Astrocyte of the hippocampus (primary cell): ENCODE measurements around the gene NTRK3.

Experiments used
- DNase-seq: peaks from one replicate; pipeline ENCODE4 v3.0.0; 2011; ENCODE audit warnings: low read depth, low spot score

NTRK3 gene

DNA sequence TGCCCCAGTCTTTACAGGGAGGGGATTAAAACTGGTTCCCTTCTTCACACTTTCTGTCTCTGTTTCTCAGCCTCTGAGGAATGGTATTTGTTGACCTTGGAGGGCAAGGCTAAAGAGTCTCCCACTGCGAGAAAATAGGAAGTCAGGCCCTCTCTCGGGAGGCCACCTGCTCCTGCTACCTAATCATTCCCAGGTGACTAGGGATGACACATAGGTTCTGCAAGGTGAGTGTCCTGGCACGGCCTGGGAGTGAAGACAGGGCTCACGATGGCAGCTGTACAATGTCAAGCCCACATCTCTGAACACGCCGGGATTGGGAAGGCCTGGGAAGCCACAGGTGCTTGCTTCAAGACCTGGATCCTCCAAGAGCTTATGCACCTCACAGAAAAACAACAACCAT is 314.2 kb downstream of the NTRK3 start:
- no peak for DNase-seq

DNA sequence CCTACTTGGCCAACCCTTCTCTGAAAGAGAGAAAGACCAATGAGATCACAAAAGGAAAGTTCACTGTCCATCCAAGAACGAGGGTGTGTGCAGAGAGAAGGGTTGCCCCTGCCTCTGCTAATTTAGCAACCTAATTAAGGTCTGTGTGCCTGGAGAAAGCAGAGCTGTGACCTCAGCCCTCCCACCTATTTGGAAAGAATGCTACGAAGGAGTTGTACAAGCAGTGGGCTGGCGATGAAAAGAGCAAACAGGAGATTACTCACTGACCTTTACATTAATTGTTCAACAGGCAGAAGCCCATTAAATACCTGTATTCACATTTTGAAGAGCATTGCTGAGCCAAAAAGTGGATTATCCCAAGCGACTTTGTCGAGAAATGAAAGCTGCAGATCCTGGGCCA is 314.9 kb downstream of the NTRK3 start:
- DNase-seq = peak; percentile 26

DNA sequence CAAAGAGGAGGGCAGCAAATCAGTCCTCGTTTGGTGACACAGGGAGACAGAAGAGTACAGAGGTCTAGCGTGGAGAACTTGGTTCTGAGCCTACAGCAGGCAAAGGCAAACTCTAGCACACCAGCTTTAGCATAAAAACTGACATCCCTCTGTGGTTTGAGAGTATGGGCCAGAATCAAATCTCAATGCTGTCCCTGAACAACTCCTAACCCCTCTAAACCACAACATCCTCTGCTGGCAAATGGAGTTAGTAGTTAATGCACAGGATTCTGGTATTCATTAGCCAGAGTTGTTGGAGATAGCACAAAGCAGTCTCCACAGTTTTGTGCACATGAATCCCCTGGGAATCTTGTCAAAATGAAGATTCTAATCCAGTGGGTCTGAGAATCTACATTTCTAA is 315.8 kb downstream of the NTRK3 start:
- DNase-seq = peak; percentile 26

DNA sequence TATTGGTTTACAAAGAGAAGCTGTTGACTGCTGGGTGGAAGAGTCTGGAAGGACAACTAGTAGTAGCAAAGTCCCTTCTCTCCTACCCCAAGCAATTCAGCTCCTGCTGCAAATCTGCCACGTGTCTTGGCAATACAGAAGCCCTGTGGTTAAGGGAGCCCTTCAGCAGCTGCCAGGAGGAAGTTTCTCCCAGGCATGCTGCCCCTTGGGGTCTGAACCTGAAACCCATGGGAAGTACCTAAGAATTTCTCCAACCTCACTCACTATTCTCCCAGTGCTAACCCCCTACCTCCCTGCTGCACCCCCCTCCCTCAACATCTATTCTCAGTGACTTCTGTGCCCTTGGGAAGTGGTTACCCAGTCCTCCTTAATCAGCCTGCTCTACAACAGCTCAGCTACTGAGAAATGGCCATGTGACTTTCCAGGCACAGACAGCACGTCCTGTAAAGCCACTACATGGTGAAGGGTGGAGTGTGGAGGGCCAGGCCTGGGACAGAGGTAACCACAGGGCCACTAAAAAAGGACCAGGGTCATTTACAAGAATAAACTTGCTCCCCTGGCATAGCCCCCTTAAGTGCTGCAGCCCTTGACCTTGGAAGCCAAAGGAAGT is 316.6 kb downstream of the NTRK3 start:
- peak; percentile 12 for DNase-seq

DNA sequence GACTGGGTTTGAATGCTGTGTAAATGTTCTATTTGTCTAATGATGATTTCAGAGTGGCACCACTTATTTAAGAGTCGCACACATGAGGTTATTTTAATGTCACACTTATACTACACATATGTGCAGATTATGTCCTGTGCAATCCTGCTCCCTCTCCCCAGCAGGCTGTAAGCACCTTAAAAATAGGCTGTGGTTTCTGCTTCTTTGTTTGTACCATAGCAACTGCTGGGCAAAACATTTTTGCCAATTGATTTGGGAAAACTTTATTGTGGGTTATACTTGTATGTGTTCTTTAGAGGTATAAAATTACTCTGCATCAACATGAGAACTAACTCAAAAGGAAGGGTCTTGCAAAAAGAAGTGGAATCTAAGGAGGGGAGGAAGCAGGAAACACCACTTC is 318.5 kb downstream of the NTRK3 start:
- DNase-seq = peak; percentile 37

DNA sequence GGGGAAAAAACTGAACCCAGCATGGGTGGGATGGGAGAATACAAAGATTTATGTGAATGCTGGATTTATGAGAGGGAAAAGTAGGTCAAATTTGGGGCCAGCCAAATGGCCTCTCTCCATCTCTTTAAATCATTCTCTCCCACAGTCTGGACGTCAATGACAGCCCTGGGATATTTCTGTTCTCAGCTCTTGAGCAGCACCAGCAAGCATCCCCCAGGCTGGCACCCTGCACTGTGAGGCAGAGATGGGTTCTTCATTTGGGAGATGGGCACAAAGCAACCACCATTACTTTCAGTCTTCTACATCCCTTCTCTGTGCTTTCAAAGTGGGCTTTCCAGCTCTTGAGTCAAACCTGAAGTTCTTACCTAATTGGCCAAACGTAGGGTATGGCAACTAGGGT is 321.0 kb downstream of the NTRK3 start:
- DNase-seq = no peak

DNA sequence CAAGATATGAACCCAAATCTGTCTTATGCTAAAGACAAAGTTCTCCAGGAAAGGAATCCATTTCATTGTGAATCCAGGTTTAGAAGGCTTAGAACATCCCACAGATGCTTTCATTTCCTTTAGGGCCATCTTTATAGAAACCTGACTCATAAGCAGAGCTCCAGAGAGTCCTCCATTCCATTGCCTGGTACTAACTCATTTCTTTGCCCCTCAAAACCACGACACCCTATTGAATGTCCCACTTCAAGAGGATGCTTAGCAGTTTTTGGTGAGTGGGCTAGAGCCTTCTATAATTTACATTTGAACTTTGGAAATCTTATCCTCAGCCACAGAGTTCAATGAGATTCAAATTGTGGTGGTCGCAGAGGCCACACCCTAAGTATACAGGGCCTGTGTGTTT is 325.0 kb downstream of the NTRK3 start:
- DNase-seq = no peak

DNA sequence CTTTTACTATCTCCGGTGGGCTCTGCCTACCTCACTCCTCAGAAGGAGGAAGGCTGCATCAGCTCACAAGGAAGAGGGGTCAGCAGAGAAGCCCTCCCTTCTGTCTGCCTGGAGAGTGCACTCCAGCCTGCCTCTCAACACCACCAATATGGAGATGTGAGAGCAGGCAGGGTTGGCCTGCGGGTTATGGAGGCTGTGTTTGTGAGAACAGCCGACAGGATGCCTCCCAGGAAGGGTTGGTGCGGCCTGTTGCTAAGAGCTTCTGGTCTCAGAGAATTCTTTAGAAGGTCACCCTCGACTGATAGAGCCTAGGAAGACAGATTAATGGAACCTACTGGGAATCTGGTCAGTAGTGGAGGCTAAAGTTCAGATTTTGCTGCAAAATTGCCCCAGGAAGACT is 326.1 kb downstream of the NTRK3 start:
- DNase-seq = no peak

DNA sequence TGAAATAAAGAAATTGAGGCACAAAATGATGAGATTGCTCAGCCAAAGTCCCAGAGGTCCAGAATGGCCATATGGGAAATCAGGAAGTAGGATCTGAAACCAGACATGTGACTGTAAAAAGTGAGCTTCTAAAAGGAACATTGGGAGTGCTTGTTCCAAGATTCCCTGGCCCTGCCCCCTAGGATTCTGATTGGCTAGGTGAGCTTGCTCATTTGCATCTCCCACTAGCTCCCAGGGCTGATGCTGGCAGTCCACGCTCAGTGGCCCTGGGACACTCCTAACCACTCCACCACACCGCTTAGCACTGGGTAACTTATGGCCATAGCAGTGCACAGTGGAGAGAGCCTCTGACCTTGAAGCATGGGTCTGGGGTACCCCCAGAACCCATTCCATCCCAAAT is 326.7 kb downstream of the NTRK3 start:
- DNase-seq = no peak

DNA sequence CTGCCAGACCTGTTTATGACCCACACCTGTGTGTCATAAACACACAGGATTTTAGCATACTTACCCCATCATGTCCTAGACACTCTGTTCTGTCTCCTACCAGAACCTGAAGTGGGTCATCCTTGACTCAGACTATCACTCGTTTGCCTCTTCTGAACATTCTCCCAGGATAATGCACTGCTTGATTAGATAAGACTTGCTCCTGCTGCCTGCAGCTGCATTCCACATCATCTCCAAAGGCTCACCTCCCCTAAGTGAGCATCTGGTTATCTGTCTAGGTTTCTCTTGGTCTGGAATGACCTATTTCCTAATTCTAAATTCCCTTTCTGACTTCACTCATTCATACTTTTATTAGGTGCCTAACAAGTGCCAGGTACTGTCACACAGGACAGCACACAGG is 332.1 kb downstream of the NTRK3 start:
- DNase-seq = no peak

DNA sequence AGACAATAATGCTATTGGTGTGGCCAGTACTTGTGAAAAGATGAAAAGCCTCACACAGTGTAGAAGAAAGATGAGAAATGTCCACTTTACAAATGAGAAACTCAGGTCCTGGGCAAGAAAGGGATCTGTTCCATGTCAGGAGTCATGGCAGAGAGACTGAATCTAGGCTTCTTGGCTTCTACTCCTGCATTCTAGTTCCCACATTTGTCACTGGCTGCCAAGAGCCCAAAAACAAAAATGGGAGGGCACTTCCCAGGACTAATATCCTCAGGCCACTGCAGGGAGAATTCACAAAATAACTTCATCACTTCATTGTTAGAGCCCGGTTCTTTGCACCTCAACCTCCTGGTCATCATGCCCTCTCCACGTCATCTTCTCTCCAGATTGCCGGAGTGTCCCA is 337.5 kb downstream of the NTRK3 start:
- no peak for DNase-seq

DNA sequence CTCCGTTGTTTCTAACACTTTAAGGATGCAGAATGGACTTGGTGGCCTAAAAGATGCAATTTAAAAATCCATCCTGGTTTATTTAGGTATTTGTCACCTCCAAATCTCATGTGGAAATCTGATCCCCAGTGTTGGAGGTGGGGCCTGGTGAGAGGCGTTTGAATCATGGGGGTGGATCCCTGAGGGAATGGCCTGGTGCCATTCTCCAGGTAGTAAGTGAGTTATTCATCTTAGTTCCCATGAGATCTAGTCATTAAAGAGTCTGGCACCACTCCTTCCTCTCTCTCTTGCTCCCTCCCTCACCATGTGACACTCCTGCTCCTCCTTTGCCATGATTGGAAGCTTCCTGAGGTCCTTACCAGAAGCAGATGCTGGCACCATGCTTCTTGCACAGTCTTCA is 339.1 kb downstream of the NTRK3 start:
- no peak for DNase-seq

DNA sequence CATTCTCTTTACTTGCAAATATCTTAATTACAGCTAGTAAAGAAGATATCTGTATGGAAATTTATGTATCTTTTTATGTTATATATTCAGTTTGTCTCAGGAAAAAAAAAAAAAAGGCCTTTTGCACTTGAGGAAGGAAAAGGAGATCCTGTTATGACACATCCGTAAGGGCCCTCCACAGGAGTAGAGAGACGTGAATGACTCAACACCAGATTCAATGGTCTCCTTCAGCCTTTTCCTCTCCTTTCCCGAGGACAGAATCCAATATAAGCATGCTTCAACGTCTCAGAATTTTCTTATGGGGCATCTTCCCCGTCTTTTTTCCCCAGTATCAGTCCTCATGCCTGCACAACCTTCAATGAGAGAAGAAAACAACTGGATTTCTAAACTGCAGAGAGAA is 340.3 kb downstream of the NTRK3 start:
- peak; percentile 15 for DNase-seq

DNA sequence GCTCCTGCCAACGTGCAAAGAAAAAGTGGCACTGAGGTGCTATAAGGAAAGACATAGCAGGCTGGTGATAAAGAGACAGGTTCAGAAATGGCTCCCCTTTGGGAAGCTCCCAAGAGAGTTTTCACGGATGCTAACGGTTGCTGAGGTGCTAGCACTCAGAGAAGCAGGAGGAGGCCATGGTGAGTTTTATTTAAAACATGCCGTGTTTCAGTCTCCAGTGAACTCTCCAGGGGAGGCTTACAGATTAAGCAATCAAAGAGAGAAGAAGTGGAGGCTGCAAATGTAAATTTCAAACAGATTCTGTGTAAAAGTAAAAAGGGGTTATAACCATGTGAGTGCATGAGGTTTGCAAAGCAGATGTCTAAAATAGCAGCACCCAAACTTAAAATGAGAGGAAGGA is 346.2 kb downstream of the NTRK3 start:
- no peak for DNase-seq

DNA sequence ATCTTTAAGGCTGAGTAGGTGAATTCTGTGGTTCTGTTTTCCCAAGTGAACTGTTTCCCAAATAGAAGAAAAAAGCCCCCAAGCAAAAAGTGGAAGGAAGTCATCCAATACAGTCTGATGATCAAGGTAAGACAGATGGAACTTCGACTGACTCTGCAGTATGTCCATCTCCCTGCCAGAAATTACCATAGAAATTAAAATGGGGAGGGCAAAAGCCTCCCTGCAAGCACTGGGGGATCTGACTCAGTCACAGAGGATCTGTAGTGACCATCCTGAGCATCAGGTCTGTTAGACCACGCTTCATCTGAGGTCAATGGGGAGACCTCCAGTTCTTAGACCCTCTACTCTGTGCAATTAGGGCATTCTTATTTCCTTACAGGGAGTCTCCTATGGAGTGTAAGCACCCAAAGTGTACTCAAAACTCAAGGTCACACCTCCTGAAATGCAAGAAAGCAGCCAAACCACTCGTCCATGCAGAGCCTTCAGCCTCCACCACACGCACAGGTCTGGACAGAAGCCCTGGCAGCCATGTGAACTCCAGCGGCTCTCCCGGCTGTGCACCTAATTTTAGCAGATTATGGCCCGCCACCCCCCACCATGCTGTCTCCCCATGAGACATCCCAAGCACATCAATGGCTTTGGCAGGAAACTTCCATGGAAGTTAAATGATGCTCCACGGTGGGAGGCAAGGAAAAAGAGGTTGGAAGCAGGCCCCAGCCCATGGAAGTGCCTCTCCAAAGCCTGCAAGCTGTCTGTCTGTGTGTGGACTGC is 348.7 kb downstream of the NTRK3 start:
- no peak for DNase-seq

DNA sequence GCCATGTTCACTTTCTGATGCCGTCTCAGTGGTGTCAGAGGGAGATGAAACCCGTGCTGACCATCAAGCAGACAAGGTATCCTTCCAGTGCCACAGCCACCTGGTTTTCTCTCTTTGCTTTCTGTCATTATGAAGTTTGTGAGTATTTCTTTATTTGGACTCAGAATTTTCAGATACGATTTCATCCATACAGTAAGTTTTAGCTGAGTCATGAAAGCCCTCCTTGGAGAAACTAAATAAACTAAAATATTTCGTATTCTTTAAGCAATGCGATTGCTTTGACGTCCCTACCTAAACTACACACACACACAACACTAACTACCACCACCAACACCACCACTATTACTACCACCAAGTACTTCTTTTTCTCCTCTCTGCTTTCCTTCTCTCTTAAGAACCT is 350.1 kb downstream of the NTRK3 start:
- no peak for DNase-seq

DNA sequence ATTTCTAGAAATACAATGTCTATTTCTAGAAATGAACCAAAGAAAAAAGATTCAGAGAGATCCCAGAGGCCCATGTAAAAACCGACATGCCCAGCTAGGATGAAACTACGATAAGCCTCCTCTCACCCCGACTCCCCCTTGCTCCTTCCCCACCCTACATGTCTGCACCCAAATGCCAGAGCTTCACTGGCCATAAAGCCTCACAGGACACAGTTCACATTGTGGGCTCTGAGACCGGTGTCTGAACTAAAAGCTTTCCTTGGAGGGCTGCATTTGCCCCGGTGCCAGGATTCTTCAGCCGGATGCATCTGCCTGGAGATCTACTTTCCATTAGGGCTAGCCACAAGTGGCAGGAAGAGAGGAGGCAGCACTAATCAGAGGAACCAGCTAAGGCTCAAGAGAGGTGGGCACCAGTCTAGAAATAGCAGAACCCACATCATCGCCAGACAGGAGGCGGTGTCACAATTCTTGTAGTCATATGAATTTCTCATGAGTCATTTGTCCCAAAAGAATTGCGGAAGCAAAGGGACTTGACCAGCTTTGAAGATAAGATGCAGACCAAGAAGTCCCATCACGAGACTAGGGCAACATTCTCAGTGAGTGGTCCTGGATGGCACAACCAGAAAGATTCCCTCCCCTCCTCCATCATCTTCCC is 353.6 kb downstream of the NTRK3 start:
- no peak for DNase-seq

DNA sequence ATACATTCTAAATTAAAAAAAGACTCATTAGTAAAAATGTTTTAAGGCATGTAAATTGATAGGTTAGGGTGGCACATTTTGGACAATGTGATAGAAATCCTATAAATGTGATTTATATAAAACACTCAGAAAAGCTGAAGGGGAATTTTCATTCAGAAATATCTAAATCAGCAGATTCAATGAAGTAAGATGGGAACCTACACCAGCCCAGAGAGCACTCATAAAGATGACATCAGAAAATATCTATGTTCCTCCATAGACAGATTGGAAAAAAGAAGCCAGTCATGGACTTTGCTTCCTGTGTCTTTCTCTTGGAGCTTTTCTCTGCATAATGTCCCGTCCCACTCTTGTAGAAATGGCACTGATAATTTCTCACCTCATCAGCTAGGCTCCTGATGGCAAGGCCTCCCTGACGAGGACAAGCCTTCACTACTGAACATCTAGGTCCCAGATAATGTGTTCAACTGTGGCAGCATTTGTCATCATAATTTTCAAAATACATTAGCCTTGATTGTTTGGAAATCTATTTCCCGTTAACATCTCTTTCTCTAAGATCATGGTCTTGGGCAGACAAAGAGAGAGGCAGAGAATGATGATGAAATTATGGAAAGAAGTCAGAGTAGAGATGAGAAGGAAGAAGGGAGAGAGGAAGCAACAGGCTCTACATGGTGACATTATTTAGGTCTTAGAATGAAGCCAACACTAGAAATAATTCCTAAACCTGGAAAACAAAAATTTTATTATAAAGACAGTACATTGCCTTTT is 354.4 kb downstream of the NTRK3 start:
- no peak for DNase-seq

DNA sequence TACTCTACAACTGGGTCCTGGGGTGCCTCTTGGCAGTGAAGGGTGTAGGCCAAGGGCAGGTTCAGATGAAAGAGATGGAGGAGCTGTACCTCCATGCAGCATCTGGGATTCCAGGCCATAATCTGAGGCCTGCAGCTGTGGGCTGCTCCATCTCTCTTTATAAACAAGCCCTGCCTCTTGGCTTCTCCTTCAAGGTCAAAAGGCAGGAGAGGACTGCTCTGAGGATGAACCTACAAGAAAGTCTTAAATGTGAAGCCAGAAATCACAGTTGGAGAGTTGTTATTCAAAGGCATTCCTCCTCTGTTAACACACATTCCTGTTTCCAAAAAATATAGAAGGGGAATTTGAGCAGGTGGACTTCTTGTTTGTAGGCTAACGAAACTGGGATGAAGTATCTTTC is 355.5 kb downstream of the NTRK3 start:
- DNase-seq = no peak

DNA sequence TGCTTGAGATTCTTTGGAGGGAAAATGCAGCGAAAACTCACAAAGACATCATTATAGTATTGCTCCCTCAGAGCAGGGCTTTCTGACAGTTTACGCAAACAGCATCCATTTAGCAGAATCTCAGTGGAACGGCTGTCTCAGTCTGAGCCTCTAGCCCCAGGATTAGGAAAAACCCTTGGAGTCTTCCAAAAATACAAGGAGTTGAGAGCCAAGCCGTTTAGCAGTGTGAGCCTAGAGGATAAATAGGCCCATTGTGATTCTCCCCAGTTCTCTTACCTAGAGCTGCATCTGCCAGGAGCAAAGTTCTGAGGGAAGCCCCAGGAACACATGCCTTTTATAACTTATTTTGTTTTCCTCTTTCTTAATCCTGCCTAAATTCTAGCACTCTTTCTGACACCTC is 359.6 kb downstream of the NTRK3 start:
- no peak for DNase-seq

DNA sequence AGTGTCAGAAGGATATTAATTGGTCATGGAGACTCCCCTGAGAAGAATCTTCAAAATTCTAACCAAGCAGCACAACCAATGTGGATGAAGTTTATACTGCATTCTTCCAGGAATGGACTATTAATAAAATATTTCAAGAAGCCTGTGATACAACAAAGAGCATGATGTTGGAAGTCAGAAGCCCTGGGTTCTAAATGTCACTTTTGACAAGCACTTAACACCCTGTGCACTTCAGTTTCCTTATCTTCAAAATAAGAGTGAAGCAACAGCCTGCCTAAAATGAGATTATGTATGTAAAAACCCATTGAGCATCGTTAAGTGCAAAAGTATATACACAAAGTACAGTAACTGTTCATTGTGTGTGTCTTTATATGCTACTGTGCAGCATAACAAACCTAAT is 369.4 kb downstream of the NTRK3 start:
- no peak for DNase-seq

DNA sequence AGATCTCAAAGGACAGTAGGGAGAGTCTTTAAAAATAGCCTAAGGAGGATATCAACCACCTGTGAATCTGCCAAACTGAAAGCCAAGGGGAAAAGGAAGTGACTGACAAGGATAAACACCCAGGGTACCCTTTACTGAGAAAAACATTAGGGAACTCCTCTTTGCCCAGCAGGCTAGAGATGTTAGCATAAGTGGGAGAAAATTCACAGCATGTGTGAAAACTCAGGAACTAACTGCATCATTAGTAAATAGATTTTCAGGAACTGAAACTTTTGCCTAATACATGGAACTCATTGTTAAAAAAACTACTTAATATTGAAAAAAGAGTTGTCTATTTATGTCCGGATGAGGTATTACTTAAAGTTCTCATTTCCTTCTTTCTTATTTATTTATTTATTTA is 375.5 kb downstream of the NTRK3 start:
- no peak for DNase-seq
